ENCODE results near the gene FUT8.

FUT8 gene

GRCh38 chr14:65558363-65558762 lies 145.8 kb downstream of the FUT8 start:
- DNase-seq (ENCODE audit: low spot score) = no peak

GRCh38 chr14:65560340-65561027 lies 148.0 kb downstream of the FUT8 start:
- DNase-seq (ENCODE audit: low spot score) = peak; percentile 6

- no peak for DNase-seq (ENCODE audit: low spot score)
Observed at GRCh38 chr14:65564370-65564769, 151.8 kb downstream of the FUT8 start.

- peak; percentile 11 for DNase-seq (ENCODE audit: low spot score)
Observed at GRCh38 chr14:65565948-65566347, 153.4 kb downstream of the FUT8 start.

- no peak for DNase-seq (ENCODE audit: low spot score)
Observed at GRCh38 chr14:65566820-65567522, 154.4 kb downstream of the FUT8 start.

GRCh38 chr14:65574611-65575010 lies 162.1 kb downstream of the FUT8 start:
- DNase-seq (ENCODE audit: low spot score) = no peak

- DNase-seq (ENCODE audit: low spot score) = no peak
Observed at GRCh38 chr14:65575389-65575788, 162.9 kb downstream of the FUT8 start.

GRCh38 chr14:65580973-65581372 lies 168.4 kb downstream of the FUT8 start:
- DNase-seq (ENCODE audit: low spot score) = no peak

GRCh38 chr14:65581378-65581777 lies 168.8 kb downstream of the FUT8 start:
- no peak for DNase-seq (ENCODE audit: low spot score)

GRCh38 chr14:65581799-65582198 lies 169.3 kb downstream of the FUT8 start:
- no peak for DNase-seq (ENCODE audit: low spot score)

GRCh38 chr14:65585216-65585615 lies 172.7 kb downstream of the FUT8 start:
- DNase-seq (ENCODE audit: low spot score) = no peak

- DNase-seq (ENCODE audit: low spot score) = no peak
Observed at GRCh38 chr14:65588426-65589140, 176.1 kb downstream of the FUT8 start.

- no peak for DNase-seq (ENCODE audit: low spot score)
Observed at GRCh38 chr14:65594153-65594881, 181.8 kb downstream of the FUT8 start.

- DNase-seq (ENCODE audit: low spot score) = no peak
Observed at GRCh38 chr14:65594882-65595237, 182.3 kb downstream of the FUT8 start.

GRCh38 chr14:65599375-65599774 lies 186.8 kb downstream of the FUT8 start:
- DNase-seq (ENCODE audit: low spot score) = peak; percentile 6

GRCh38 chr14:65600742-65601141 lies 188.2 kb downstream of the FUT8 start:
- no peak for DNase-seq (ENCODE audit: low spot score)

GRCh38 chr14:65604535-65604934 lies 192.0 kb downstream of the FUT8 start:
- DNase-seq (ENCODE audit: low spot score) = no peak

- DNase-seq (ENCODE audit: low spot score) = no peak
Observed at GRCh38 chr14:65604936-65605335, 192.4 kb downstream of the FUT8 start.

- no peak for DNase-seq (ENCODE audit: low spot score)
Observed at GRCh38 chr14:65606460-65606859, 193.9 kb downstream of the FUT8 start.

GRCh38 chr14:65613131-65613650 lies 200.7 kb downstream of the FUT8 start:
- no peak for DNase-seq (ENCODE audit: low spot score)

GRCh38 chr14:65618996-65619395 lies 206.5 kb downstream of the FUT8 start:
- DNase-seq (ENCODE audit: low spot score) = no peak

GRCh38 chr14:65620195-65620594 lies 207.7 kb downstream of the FUT8 start:
- no peak for DNase-seq (ENCODE audit: low spot score)

Data from AG08395 (cell line).